BE2C (cell line): ENCODE data around the gene MYLK3.

Experiments used
- DNase-seq: peaks from one replicate; pipeline ENCODE4 v3.0.0-alpha.2; 2020
- H3K27me3 ChIP-seq: fragments of 250-450 bp; sonication (Bioruptor Pico); 2 replicates; pipeline ENCODE4 v1.5.1; 2020; ENCODE audit warnings: mild to moderate bottlenecking
- H3K36me3 ChIP-seq: fragments of 250-450 bp; sonication (Bioruptor Pico); 2 replicates; pipeline ENCODE4 v1.5.1; 2020; ENCODE audit warnings: mild to moderate bottlenecking
- H3K4me1 ChIP-seq: fragments of 250-450 bp; sonication (Bioruptor Pico); 2 replicates; pipeline ENCODE4 v1.5.1; 2020
- H3K4me3 ChIP-seq: 2 replicates; pipeline ENCODE4 v1.5.1; 2011; ENCODE audit warnings: low read depth, low read length
- H3K9me3 ChIP-seq: fragments of 250-450 bp; sonication (Bioruptor Pico); 2 replicates; pipeline ENCODE4 v1.5.1; 2020
- TF ChIP-seq, protein P1 (sequence below): IDR thresholded peaks from 2 replicates; pipeline ENCODE4 v1.5.1; 2012; ENCODE audit warnings: mild to moderate bottlenecking, low read depth, low read length

The MYLK3 gene

GRCh38 chr16:46727630-46728029, 20.5 kb downstream of the MYLK3 start:
- Histone ChIP-seq H3K4me3 (no peak overlapping the region), H3K9me3 (no peaks in the 10 kb centered on the region), H3K36me3 (no peaks in the 10 kb centered on the region), H3K4me1 (peaks cover 4% of the 10 kb centered on the region; the same call in 1 of the 2 replicates), H3K27me3 (no peaks in the 10 kb centered on the region)
- TF ChIP-seq, protein P1, sequence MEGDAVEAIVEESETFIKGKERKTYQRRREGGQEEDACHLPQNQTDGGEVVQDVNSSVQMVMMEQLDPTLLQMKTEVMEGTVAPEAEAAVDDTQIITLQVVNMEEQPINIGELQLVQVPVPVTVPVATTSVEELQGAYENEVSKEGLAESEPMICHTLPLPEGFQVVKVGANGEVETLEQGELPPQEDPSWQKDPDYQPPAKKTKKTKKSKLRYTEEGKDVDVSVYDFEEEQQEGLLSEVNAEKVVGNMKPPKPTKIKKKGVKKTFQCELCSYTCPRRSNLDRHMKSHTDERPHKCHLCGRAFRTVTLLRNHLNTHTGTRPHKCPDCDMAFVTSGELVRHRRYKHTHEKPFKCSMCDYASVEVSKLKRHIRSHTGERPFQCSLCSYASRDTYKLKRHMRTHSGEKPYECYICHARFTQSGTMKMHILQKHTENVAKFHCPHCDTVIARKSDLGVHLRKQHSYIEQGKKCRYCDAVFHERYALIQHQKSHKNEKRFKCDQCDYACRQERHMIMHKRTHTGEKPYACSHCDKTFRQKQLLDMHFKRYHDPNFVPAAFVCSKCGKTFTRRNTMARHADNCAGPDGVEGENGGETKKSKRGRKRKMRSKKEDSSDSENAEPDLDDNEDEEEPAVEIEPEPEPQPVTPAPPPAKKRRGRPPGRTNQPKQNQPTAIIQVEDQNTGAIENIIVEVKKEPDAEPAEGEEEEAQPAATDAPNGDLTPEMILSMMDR = no peak
- DNase-seq = no peak

DNA sequence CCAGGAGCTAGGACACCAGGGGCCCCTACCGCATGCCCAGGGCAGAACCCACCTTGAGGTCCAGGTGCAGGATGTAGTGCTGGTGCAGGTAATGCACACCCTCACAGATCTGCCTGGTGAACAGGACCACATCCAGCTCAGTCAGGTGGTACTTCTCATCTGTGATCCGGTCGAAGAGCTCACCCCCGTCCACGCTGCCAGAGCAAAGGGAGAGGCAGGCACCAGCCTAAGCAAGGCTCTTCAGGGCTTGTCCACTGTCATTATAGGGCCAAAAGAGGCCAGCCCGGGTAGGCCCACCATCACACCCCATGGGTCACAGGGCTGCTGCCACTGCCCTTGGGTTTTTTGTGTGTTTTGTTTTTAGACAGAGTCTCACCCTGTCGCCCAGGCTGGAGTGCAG, 21.0 kb downstream of the MYLK3 start:
- no peaks in the 10 kb centered on the region for H3K36me3 ChIP-seq
- H3K9me3 ChIP-seq = no peaks in the 10 kb centered on the region
- no peaks in the 10 kb centered on the region for H3K27me3 ChIP-seq
- H3K4me3 ChIP-seq = no peak overlapping the region
- no peaks in the 10 kb centered on the region for H3K4me1 ChIP-seq
- TF ChIP-seq, protein P1 = no peak
- no peak for DNase-seq

DNA sequence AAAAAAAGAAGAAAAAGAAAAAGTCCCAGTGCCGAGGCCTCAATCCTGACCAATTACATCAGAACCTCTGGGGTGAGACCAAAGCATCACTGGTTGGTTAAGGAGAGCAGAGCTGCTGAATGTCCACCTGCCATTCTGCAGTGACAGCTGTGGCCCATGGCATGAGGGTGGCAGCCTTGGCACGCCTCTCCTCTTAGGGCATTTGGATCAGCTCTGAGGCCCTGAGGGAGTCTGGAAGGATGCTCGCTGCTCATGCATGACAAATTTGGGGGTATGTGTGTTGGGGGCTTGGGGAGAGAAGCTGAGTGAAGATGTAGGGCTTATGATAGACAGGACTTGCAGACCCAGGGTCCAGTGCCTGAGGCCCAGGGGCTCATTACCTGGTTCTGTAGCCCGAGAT, 26.3 kb downstream of the MYLK3 start:
- TF ChIP-seq, protein P1 = no peak
- H3K27me3 ChIP-seq = no peaks in the 10 kb centered on the region
- H3K4me1 ChIP-seq = no peaks in the 10 kb centered on the region
- no peaks in the 10 kb centered on the region for H3K36me3 ChIP-seq
- no peaks in the 10 kb centered on the region for H3K9me3 ChIP-seq
- DNase-seq = no peak
- no peak overlapping the region for H3K4me3 ChIP-seq

DNA sequence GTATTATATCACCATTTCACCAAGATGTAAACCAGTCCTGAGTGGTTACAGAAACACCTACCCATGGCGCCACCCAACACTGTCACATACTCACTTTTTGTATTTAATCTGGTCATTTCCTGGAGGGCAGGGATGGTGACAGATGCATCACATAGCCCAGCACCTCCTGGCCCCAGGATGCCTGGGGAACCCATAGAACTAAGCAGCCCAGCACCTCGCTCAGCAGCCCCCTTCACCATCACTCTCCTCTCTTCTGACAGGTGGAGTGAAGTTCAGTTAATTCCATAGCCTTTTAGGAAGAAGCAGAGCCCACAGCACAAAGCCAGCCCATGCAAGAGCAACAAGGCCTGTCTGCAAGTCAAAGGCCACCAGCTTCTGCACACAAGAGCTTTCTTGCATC, 27.5 kb downstream of the MYLK3 start:
- Histone ChIP-seq H3K27me3 (no peaks in the 10 kb centered on the region), H3K9me3 (no peaks in the 10 kb centered on the region), H3K36me3 (no peaks in the 10 kb centered on the region), H3K4me1 (no peaks in the 10 kb centered on the region), H3K4me3 (no peak overlapping the region)
- no peak for DNase-seq
- TF ChIP-seq, protein P1 = no peak

GRCh38 chr16:46719528-46719927, 28.6 kb downstream of the MYLK3 start:
- TF ChIP-seq, protein P1 = no peak
- Histone ChIP-seq H3K4me3 (no peak overlapping the region), H3K36me3 (no peaks in the 10 kb centered on the region), H3K27me3 (no peaks in the 10 kb centered on the region), H3K4me1 (no peaks in the 10 kb centered on the region), H3K9me3 (no peaks in the 10 kb centered on the region)
- DNase-seq = no peak

DNA sequence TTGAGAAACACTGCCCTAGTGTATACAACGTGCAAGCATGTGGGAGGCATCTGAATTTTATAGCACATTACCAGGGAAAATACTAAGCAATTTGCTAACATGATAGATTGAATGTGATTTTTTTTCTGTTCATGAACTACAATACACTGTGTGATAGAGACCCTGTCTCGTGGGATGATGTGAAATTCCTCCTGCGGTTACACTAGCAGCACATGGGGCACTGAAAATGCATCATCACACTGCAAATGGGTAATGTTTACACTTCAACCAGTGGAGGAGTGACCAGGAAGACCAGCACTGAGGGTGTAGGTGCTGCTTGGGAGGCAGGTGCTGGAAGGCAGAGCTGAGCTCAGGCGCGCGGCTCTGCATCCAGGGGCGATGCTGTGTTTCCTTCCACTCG, 29.9 kb downstream of the MYLK3 start:
- H3K4me1 ChIP-seq = no peaks in the 10 kb centered on the region
- no peaks in the 10 kb centered on the region for H3K36me3 ChIP-seq
- no peak overlapping the region for H3K4me3 ChIP-seq
- no peaks in the 10 kb centered on the region for H3K27me3 ChIP-seq
- no peaks in the 10 kb centered on the region for H3K9me3 ChIP-seq
- DNase-seq = no peak
- TF ChIP-seq, protein P1 = no peak
